Neural cell (in vitro differentiated cells): ENCODE results near the gene FCGBP. TPM values are rescaled to one million over a fixed set of nuclear protein-coding genes. Genes with fewer than 3 reads are reported as not detected.

Experiments used
- H2AFZ ChIP-seq: fragments of 200-600, 300-800 bp; sonication (generic), shearing (Covaris generic); 2 replicates; pipeline ENCODE4 v1.6.0; 2014; ENCODE audit warnings: low read depth, mild to moderate bottlenecking, antibody characterized with exemption, low read length, moderate library complexity
- H3F3A ChIP-seq: fragments of 200-600 bp; shearing (Covaris generic); 2 replicates; pipeline ENCODE4 v1.6.1; 2016; ENCODE audit warnings: mild to moderate bottlenecking, moderate library complexity, mixed read lengths, antibody characterized with exemption, low read length; ENCODE audit not compliant: insufficient read depth, poor library complexity, severe bottlenecking
- H3K27ac ChIP-seq: fragments of 200-600, 300-800 bp; sonication (generic), shearing (Covaris generic); 2 replicates; pipeline ENCODE4 v1.5.1; 2014; ENCODE audit warnings: mild to moderate bottlenecking, low read length, moderate library complexity
- H3K27me3 ChIP-seq: fragments of 300-800, 200-600 bp; sonication (generic), shearing (Covaris generic); 2 replicates; pipeline ENCODE4 v1.6.0; 2014; ENCODE audit warnings: mild to moderate bottlenecking, low read depth, low read length, moderate library complexity; ENCODE audit not compliant: insufficient read depth
- H3K36me3 ChIP-seq: fragments of 300-800, 200-600 bp; sonication (generic), shearing (Covaris generic); 2 replicates; pipeline ENCODE4 v1.5.1; 2014; ENCODE audit warnings: mild to moderate bottlenecking, antibody characterized with exemption, low read length, moderate library complexity; ENCODE audit not compliant: insufficient read depth
- H3K4me2 ChIP-seq: fragments of 300-800, 200-600 bp; sonication (generic), shearing (Covaris generic); 2 replicates; pipeline ENCODE4 v1.6.0; 2014; ENCODE audit warnings: mild to moderate bottlenecking, low read length
- H3K4me3 ChIP-seq: fragments of 300-800, 200-600 bp; sonication (generic), shearing (Covaris generic); 2 replicates; pipeline ENCODE4 v1.5.1; 2014; ENCODE audit warnings: mild to moderate bottlenecking, low read length, moderate library complexity
- H3K79me2 ChIP-seq: fragments of 200-600 bp; shearing (Covaris generic); replicated peaks from 2 replicates; pipeline ENCODE4 v1.6.0; 2014; ENCODE audit warnings: mild to moderate bottlenecking, low read length, moderate library complexity; ENCODE audit not compliant: insufficient read depth
- H3K9ac ChIP-seq: fragments of 300-800, 200-600 bp; sonication (generic), shearing (Covaris generic); 2 replicates; pipeline ENCODE4 v1.6.1; 2016; ENCODE audit warnings: mild to moderate bottlenecking, low read length, mixed read lengths
- H3K9me2 ChIP-seq: fragments of 200-600 bp; shearing (Covaris generic); 2 replicates; pipeline ENCODE4 v1.6.1; 2016; ENCODE audit warnings: mild to moderate bottlenecking, low read length, mixed read lengths; ENCODE audit not compliant: insufficient read depth
- H3K9me3 ChIP-seq: fragments of 200-600, 300-800 bp; sonication (generic), shearing (Covaris generic); 2 replicates; pipeline ENCODE4 v1.6.1; 2016; ENCODE audit warnings: mild to moderate bottlenecking, mixed run types, low read length, moderate library complexity, mixed read lengths
- H4K20me1 ChIP-seq: fragments of 200-600 bp; shearing (Covaris generic); 2 replicates; pipeline ENCODE4 v1.6.1; 2016; ENCODE audit warnings: mild to moderate bottlenecking, mixed run types; ENCODE audit not compliant: insufficient read depth
- CTCF ChIP-seq: fragments of 450-650 bp; IDR thresholded peaks from 2 replicates; pipeline ENCODE4 v1.5.1; 2014; ENCODE audit warnings: antibody characterized with exemption, mild to moderate bottlenecking, moderate library complexity; ENCODE audit not compliant: poor library complexity, severe bottlenecking
- EP300 ChIP-seq: fragments of 450-650 bp; conservative IDR thresholded peaks from 2 replicates; pipeline ENCODE4 v1.6.1; 2014; ENCODE audit warnings: antibody characterized with exemption, mild to moderate bottlenecking, moderate library complexity; ENCODE audit not compliant: poor library complexity, severe bottlenecking
- EZH2 ChIP-seq: fragments of 200-600, 300-800 bp; shearing (Covaris generic), sonication (generic); IDR thresholded peaks from 2 replicates; pipeline ENCODE4 v1.6.1; 2014; ENCODE audit warnings: antibody characterized with exemption, low read length, borderline replicate concordance, mild to moderate bottlenecking; ENCODE audit not compliant: insufficient read depth, poor library complexity, severe bottlenecking
- MXI1 ChIP-seq: fragments of 450-650 bp; conservative IDR thresholded peaks from 2 replicates; pipeline ENCODE4 v1.6.1; 2014; ENCODE audit warnings: antibody characterized with exemption, mild to moderate bottlenecking; ENCODE audit not compliant: poor library complexity, severe bottlenecking
- POLR2AphosphoS5 ChIP-seq: IDR thresholded peaks from 2 replicates; pipeline ENCODE4 v1.6.1; 2012
- RAD21 ChIP-seq: fragments of 450-650 bp; conservative IDR thresholded peaks from 2 replicates; pipeline ENCODE4 v1.6.1; 2014; ENCODE audit warnings: antibody characterized with exemption, mild to moderate bottlenecking, moderate library complexity
- SMC3 ChIP-seq: fragments of 450-650 bp; conservative IDR thresholded peaks from 2 replicates; pipeline ENCODE4 v1.6.1; 2014; ENCODE audit warnings: antibody characterized with exemption, mild to moderate bottlenecking, moderate library complexity; ENCODE audit not compliant: poor library complexity
- TAF1 ChIP-seq: IDR thresholded peaks from 2 replicates; pipeline ENCODE4 v1.6.1; 2012; ENCODE audit warnings: low read depth
- polyA plus RNA-seq: library from polyadenylated mRNA; depleted of rRNA; stranded (reverse); fragments of >200 nt; gene quantifications from 2 replicates; pipeline ENCODE4 v1.2.3, GENCODE V29; 2014
- TF ChIP-seq, protein P1 (sequence below): IDR thresholded peaks from 2 replicates; pipeline ENCODE4 v1.6.1; 2012; ENCODE audit warnings: borderline replicate concordance

Gene FCGBP
- polyA plus RNA-seq, 1 donor from 2014 or later = 0.26 TPM

DNA sequence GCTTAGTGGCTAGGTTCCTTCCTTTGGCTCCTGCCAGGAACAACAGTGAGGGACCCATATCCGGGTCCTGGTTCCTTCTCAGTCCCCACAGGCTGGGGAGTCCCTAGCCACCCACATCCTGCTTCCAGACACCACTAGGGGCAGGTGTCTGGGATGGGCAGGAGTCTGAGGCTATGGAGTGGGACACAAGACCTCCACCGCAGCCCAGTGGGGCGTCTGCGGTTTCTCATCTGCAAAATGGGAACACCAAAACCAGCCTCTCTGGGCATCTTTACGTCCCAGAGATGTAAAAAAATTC lies 879 bp upstream of the FCGBP start:
- H3K4me2 ChIP-seq = no peak overlapping the region

GRCh38 chr19:39929750-39930149 lies 4.7 kb downstream of the FCGBP start:
- no peaks in the 10 kb centered on the region for H3K79me2 ChIP-seq
- no peak for TF ChIP-seq SMC3
- no peaks in the 10 kb centered on the region for H3K9me2 ChIP-seq
- no peak overlapping the region for H2AFZ ChIP-seq
- H3K27me3 ChIP-seq = no peaks in the 10 kb centered on the region
- H3K4me3 ChIP-seq = no peak overlapping the region
- no peak overlapping the region for H3K4me2 ChIP-seq
- no peak overlapping the region for H3K9ac ChIP-seq
- no peaks in the 10 kb centered on the region for H3F3A ChIP-seq
- H4K20me1 ChIP-seq = no peaks in the 10 kb centered on the region
- H3K9me3 ChIP-seq = no peaks in the 10 kb centered on the region
- no peaks in the 10 kb centered on the region for H3K36me3 ChIP-seq
- no peak overlapping the region for H3K27ac ChIP-seq

More for the DNA sequence above, 879 bp upstream of the FCGBP start:
- Histone ChIP-seq H3K27ac (no peak overlapping the region), H4K20me1 (no peaks in the 10 kb centered on the region), H3K9me3 (no peaks in the 10 kb centered on the region), H3K36me3 (no peaks in the 10 kb centered on the region), H3K79me2 (no peaks in the 10 kb centered on the region), H3K27me3 (no peaks in the 10 kb centered on the region), H2AFZ (no peak overlapping the region), H3K4me3 (no peak overlapping the region), H3K9me2 (no peaks in the 10 kb centered on the region), H3F3A (no peaks in the 10 kb centered on the region), H3K9ac (no peak overlapping the region)
- TF ChIP-seq MXI1 (no peak), POLR2AphosphoS5 (no peak), RAD21 (no peak), EZH2 (no peak), CTCF (no peak), TAF1 (no peak), EP300 (no peak), SMC3 (no peak)
- TF ChIP-seq, protein P1, sequence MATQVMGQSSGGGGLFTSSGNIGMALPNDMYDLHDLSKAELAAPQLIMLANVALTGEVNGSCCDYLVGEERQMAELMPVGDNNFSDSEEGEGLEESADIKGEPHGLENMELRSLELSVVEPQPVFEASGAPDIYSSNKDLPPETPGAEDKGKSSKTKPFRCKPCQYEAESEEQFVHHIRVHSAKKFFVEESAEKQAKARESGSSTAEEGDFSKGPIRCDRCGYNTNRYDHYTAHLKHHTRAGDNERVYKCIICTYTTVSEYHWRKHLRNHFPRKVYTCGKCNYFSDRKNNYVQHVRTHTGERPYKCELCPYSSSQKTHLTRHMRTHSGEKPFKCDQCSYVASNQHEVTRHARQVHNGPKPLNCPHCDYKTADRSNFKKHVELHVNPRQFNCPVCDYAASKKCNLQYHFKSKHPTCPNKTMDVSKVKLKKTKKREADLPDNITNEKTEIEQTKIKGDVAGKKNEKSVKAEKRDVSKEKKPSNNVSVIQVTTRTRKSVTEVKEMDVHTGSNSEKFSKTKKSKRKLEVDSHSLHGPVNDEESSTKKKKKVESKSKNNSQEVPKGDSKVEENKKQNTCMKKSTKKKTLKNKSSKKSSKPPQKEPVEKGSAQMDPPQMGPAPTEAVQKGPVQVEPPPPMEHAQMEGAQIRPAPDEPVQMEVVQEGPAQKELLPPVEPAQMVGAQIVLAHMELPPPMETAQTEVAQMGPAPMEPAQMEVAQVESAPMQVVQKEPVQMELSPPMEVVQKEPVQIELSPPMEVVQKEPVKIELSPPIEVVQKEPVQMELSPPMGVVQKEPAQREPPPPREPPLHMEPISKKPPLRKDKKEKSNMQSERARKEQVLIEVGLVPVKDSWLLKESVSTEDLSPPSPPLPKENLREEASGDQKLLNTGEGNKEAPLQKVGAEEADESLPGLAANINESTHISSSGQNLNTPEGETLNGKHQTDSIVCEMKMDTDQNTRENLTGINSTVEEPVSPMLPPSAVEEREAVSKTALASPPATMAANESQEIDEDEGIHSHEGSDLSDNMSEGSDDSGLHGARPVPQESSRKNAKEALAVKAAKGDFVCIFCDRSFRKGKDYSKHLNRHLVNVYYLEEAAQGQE = no peak

DNA sequence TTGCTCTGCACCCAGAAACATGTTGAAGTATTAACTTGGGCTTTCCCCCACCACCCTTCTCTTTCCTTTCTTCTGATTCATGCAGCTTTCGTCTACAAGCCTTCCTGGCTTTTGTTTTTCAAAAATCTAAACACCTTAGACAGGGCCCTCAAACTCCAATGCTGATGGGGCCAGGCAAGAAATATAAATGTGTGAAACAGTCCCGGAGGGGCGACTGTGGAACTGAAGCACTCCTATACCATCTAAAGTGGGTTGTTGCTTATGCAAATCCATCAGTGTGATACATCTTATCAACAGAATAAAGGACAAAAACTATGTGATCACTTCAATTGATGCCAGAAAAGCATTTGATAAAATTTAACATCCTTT lies 6.1 kb downstream of the FCGBP start:
- H3F3A ChIP-seq = no peaks in the 10 kb centered on the region
- TF ChIP-seq, protein P1 = no peak
- no peak for TF ChIP-seq EZH2
- TF ChIP-seq CTCF = no peak
- no peak for TF ChIP-seq TAF1
- no peak for TF ChIP-seq SMC3
- TF ChIP-seq EP300 = no peak
- TF ChIP-seq RAD21 = no peak
- no peak for TF ChIP-seq MXI1
- TF ChIP-seq POLR2AphosphoS5 = no peak
- H4K20me1 ChIP-seq = no peaks in the 10 kb centered on the region
- no peak overlapping the region for H2AFZ ChIP-seq
- no peaks in the 10 kb centered on the region for H3K36me3 ChIP-seq
- no peaks in the 10 kb centered on the region for H3K27me3 ChIP-seq
- H3K9ac ChIP-seq = no peak overlapping the region
- H3K9me2 ChIP-seq = no peaks in the 10 kb centered on the region
- no peaks in the 10 kb centered on the region for H3K79me2 ChIP-seq
- H3K4me2 ChIP-seq = no peak overlapping the region
- H3K27ac ChIP-seq = no peak overlapping the region
- H3K4me3 ChIP-seq = no peak overlapping the region
- no peaks in the 10 kb centered on the region for H3K9me3 ChIP-seq
